Measurements from ENCODE around the gene PRRC1. TPM values are rescaled to one million over a fixed set of nuclear protein-coding genes. Genes with fewer than 3 reads are reported as not detected.

The PRRC1 gene
- total RNA-seq, 1 experiment from 2014 or later, result 77.9 TPM

DNA sequence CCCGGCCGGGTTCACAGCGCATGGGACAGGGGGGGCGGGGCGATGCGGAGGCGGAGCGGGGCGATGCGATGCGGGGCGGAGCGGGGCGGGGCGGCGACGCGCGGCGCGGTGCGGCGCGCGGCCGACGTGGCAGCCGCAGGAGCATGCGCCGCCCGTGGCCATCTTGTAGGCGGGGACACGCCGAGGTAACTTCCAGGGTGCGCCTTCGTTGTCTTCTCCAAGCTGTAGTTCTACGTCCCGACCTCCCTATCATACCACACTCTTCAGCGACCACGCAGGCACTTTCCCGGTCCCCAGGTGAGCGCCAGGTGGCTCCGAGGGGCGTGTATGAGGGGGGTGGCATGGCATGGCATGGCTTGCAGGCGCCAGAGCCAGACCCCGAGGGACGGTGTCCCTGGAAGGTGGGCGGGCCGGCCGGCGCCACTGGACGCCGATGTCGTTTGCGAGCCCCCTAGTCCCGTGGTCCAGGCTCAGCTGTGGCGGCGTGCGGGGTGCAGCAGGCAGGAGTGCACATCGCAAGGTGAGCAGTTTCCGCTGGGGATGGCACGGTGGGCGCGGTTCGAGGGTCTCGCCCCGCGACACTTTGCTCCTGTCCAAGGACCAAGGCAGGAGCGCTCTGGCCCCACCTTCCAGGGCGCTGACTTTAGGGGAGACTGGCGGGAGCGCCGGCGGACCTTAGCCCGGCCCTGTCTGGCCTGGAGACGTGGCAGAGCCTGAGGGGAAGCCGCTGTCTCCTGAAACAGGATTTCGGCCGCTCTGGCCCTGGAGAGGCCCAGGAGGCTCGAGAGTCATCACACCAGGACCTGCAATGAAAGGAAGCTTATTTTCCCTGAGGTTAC, at the start of gene PRRC1 (continued):
- TF ChIP-seq, protein P1, sequence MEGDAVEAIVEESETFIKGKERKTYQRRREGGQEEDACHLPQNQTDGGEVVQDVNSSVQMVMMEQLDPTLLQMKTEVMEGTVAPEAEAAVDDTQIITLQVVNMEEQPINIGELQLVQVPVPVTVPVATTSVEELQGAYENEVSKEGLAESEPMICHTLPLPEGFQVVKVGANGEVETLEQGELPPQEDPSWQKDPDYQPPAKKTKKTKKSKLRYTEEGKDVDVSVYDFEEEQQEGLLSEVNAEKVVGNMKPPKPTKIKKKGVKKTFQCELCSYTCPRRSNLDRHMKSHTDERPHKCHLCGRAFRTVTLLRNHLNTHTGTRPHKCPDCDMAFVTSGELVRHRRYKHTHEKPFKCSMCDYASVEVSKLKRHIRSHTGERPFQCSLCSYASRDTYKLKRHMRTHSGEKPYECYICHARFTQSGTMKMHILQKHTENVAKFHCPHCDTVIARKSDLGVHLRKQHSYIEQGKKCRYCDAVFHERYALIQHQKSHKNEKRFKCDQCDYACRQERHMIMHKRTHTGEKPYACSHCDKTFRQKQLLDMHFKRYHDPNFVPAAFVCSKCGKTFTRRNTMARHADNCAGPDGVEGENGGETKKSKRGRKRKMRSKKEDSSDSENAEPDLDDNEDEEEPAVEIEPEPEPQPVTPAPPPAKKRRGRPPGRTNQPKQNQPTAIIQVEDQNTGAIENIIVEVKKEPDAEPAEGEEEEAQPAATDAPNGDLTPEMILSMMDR (IDR thresholded peaks at IDR 0.05), result no peak
- peak; percentile 18; the same call in 1 of the 2 replicates for TF ChIP-seq NFYB (CRISPR knock-in tag; conservative IDR thresholded peaks at IDR 0.05; ENCODE audit: low read depth)
- no peak for TF ChIP-seq JAZF1 (CRISPR knock-in tag; IDR thresholded peaks at IDR 0.05)
- peak; percentile 83; the same call in 1 of the 2 replicates for TF ChIP-seq ZNF138 (CRISPR knock-in tag; conservative IDR thresholded peaks at IDR 0.05)
- no peak for TF ChIP-seq TEAD4 (CRISPR knock-in tag; IDR thresholded peaks at IDR 0.05)
- TF ChIP-seq, protein P2, sequence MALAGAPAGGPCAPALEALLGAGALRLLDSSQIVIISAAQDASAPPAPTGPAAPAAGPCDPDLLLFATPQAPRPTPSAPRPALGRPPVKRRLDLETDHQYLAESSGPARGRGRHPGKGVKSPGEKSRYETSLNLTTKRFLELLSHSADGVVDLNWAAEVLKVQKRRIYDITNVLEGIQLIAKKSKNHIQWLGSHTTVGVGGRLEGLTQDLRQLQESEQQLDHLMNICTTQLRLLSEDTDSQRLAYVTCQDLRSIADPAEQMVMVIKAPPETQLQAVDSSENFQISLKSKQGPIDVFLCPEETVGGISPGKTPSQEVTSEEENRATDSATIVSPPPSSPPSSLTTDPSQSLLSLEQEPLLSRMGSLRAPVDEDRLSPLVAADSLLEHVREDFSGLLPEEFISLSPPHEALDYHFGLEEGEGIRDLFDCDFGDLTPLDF (CRISPR knock-in tag; IDR thresholded peaks at IDR 0.05), result peak; percentile 68; the same call in 1 of the 2 replicates
- TF ChIP-seq, protein P3, sequence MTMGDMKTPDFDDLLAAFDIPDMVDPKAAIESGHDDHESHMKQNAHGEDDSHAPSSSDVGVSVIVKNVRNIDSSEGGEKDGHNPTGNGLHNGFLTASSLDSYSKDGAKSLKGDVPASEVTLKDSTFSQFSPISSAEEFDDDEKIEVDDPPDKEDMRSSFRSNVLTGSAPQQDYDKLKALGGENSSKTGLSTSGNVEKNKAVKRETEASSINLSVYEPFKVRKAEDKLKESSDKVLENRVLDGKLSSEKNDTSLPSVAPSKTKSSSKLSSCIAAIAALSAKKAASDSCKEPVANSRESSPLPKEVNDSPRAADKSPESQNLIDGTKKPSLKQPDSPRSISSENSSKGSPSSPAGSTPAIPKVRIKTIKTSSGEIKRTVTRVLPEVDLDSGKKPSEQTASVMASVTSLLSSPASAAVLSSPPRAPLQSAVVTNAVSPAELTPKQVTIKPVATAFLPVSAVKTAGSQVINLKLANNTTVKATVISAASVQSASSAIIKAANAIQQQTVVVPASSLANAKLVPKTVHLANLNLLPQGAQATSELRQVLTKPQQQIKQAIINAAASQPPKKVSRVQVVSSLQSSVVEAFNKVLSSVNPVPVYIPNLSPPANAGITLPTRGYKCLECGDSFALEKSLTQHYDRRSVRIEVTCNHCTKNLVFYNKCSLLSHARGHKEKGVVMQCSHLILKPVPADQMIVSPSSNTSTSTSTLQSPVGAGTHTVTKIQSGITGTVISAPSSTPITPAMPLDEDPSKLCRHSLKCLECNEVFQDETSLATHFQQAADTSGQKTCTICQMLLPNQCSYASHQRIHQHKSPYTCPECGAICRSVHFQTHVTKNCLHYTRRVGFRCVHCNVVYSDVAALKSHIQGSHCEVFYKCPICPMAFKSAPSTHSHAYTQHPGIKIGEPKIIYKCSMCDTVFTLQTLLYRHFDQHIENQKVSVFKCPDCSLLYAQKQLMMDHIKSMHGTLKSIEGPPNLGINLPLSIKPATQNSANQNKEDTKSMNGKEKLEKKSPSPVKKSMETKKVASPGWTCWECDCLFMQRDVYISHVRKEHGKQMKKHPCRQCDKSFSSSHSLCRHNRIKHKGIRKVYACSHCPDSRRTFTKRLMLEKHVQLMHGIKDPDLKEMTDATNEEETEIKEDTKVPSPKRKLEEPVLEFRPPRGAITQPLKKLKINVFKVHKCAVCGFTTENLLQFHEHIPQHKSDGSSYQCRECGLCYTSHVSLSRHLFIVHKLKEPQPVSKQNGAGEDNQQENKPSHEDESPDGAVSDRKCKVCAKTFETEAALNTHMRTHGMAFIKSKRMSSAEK (CRISPR knock-in tag; IDR thresholded peaks at IDR 0.05; ENCODE audit: borderline replicate concordance), result no peak
- 0 out of 2 replicates have a peak, but pooled peaks have one; percentile 21 for TF ChIP-seq ZNF121 (CRISPR knock-in tag; IDR thresholded peaks at IDR 0.05)
- no peak for TF ChIP-seq PRRX2 (CRISPR knock-in tag; IDR thresholded peaks at IDR 0.05)
- TF ChIP-seq GRHL2 (CRISPR knock-in tag; IDR thresholded peaks at IDR 0.05; ENCODE audit: insufficient replicate concordance, severe bottlenecking), result no peak
- TF ChIP-seq, protein P4, sequence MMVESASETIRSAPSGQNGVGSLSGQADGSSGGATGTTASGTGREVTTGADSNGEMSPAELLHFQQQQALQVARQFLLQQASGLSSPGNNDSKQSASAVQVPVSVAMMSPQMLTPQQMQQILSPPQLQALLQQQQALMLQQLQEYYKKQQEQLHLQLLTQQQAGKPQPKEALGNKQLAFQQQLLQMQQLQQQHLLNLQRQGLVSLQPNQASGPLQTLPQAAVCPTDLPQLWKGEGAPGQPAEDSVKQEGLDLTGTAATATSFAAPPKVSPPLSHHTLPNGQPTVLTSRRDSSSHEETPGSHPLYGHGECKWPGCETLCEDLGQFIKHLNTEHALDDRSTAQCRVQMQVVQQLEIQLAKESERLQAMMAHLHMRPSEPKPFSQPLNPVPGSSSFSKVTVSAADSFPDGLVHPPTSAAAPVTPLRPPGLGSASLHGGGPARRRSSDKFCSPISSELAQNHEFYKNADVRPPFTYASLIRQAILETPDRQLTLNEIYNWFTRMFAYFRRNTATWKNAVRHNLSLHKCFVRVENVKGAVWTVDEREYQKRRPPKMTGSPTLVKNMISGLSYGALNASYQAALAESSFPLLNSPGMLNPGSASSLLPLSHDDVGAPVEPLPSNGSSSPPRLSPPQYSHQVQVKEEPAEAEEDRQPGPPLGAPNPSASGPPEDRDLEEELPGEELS (CRISPR knock-in tag; IDR thresholded peaks at IDR 0.05), result peak; percentile 66
- no peak for TF ChIP-seq ZNF396 (CRISPR knock-in tag; IDR thresholded peaks at IDR 0.05; ENCODE audit: borderline replicate concordance)
- TF ChIP-seq, protein P5, sequence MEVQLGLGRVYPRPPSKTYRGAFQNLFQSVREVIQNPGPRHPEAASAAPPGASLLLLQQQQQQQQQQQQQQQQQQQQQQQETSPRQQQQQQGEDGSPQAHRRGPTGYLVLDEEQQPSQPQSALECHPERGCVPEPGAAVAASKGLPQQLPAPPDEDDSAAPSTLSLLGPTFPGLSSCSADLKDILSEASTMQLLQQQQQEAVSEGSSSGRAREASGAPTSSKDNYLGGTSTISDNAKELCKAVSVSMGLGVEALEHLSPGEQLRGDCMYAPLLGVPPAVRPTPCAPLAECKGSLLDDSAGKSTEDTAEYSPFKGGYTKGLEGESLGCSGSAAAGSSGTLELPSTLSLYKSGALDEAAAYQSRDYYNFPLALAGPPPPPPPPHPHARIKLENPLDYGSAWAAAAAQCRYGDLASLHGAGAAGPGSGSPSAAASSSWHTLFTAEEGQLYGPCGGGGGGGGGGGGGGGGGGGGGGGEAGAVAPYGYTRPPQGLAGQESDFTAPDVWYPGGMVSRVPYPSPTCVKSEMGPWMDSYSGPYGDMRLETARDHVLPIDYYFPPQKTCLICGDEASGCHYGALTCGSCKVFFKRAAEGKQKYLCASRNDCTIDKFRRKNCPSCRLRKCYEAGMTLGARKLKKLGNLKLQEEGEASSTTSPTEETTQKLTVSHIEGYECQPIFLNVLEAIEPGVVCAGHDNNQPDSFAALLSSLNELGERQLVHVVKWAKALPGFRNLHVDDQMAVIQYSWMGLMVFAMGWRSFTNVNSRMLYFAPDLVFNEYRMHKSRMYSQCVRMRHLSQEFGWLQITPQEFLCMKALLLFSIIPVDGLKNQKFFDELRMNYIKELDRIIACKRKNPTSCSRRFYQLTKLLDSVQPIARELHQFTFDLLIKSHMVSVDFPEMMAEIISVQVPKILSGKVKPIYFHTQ (CRISPR knock-in tag; IDR thresholded peaks at IDR 0.05), result no peak
- TF ChIP-seq, protein P6, sequence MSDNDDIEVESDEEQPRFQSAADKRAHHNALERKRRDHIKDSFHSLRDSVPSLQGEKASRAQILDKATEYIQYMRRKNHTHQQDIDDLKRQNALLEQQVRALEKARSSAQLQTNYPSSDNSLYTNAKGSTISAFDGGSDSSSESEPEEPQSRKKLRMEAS (CRISPR knock-in tag; IDR thresholded peaks at IDR 0.05), result peak; percentile 71
- TF ChIP-seq RORB (CRISPR knock-in tag; IDR thresholded peaks at IDR 0.05), result no peak
- no peak for TF ChIP-seq ELF4 (CRISPR knock-in tag; IDR thresholded peaks at IDR 0.05; ENCODE audit: low read depth)
- no peak for TF ChIP-seq ZNF423 (CRISPR knock-in tag; IDR thresholded peaks at IDR 0.05)
- TF ChIP-seq TCF7 (CRISPR knock-in tag; IDR thresholded peaks at IDR 0.05; ENCODE audit: low read depth), result no peak
- peak; percentile 82 for TF ChIP-seq SP1 (CRISPR knock-in tag; conservative IDR thresholded peaks at IDR 0.05)
- TF ChIP-seq, protein P7, sequence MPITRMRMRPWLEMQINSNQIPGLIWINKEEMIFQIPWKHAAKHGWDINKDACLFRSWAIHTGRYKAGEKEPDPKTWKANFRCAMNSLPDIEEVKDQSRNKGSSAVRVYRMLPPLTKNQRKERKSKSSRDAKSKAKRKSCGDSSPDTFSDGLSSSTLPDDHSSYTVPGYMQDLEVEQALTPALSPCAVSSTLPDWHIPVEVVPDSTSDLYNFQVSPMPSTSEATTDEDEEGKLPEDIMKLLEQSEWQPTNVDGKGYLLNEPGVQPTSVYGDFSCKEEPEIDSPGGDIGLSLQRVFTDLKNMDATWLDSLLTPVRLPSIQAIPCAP (CRISPR knock-in tag; IDR thresholded peaks at IDR 0.05), result peak; percentile 47; the same call in 1 of the 2 replicates
- no peak for TF ChIP-seq ZNF219 (CRISPR knock-in tag; IDR thresholded peaks at IDR 0.05; ENCODE audit: borderline replicate concordance)
- TF ChIP-seq FOXP1 (CRISPR knock-in tag; IDR thresholded peaks at IDR 0.05; ENCODE audit: borderline replicate concordance), result peak; percentile 67; the same call in 1 of the 2 replicates
- TF ChIP-seq, protein P8, sequence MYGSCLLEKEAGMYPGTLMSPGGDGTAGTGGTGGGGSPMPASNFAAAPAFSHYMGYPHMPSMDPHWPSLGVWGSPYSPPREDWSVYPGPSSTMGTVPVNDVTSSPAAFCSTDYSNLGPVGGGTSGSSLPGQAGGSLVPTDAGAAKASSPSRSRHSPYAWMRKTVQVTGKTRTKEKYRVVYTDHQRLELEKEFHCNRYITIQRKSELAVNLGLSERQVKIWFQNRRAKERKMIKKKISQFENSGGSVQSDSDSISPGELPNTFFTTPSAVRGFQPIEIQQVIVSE (CRISPR knock-in tag; IDR thresholded peaks at IDR 0.05; ENCODE audit: borderline replicate concordance), result no peak
- TF ChIP-seq, protein P9, sequence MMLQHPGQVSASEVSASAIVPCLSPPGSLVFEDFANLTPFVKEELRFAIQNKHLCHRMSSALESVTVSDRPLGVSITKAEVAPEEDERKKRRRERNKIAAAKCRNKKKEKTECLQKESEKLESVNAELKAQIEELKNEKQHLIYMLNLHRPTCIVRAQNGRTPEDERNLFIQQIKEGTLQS (CRISPR knock-in tag; conservative IDR thresholded peaks at IDR 0.05), result no peak
